K562 (cell line): ENCODE results near the gene SUCO. TPM values are rescaled to one million over a fixed set of nuclear protein-coding genes. Genes with fewer than 3 reads are reported as not detected.

Source experiments
- BRCA1 ChIP-seq, 2 experiments: fragments of 450-650 bp in 1 of 2; sonication (generic) in 1 of 2; formaldehyde crosslinking in 1 of 2; IDR thresholded peaks; 2 replicates each; pipeline versions ENCODE4 v1.5.0 to v1.6.1; 2017 to 2020; ENCODE audit warnings: mild to moderate bottlenecking in 1 of 2, missing genetic modification reagents in 1 of 2
- ETS2 ChIP-seq: IDR thresholded peaks from 2 replicates; pipeline ENCODE4 v1.6.1; 2016; ENCODE audit warnings: borderline replicate concordance, missing genetic modification characterization, mild to moderate bottlenecking, moderate library complexity, missing compliant biosample characterization; ENCODE audit not compliant: poor library complexity, severe bottlenecking
- GTF2F1 ChIP-seq: IDR thresholded peaks from 2 replicates; pipeline ENCODE4 v1.6.1; 2011; ENCODE audit warnings: low read depth, low read length, improper control_type of control experiment
- KHSRP ChIP-seq: fragments of 450-650 bp; IDR thresholded peaks from 2 replicates; pipeline ENCODE4 v1.6.1; 2017
- MCM5 ChIP-seq: fragments of 450-650 bp; IDR thresholded peaks from 2 replicates; pipeline ENCODE4 v1.6.1; 2016; ENCODE audit warnings: low read depth
- MGA ChIP-seq: fragments of 450-650 bp; IDR thresholded peaks from 2 replicates; pipeline ENCODE4 v1.6.1; 2016; ENCODE audit warnings: mild to moderate bottlenecking, moderate library complexity
- MTA3 ChIP-seq: fragments of 450-650 bp; formaldehyde crosslinking; IDR thresholded peaks from 2 replicates; pipeline ENCODE4 v1.6.1; 2017; ENCODE audit warnings: mild to moderate bottlenecking, borderline replicate concordance
- NR2C1 ChIP-seq, 2 experiments: fragments of 450-650 bp; IDR thresholded peaks; 2 replicates each; pipeline ENCODE4 v1.6.1; 2017; ENCODE audit warnings: mild to moderate bottlenecking in 2 of 2, antibody characterized with exemption in 1 of 2, inconsistent platforms in 1 of 2, missing compliant biosample characterization in 1 of 2, missing genetic modification characterization in 1 of 2
- PHF20 ChIP-seq: fragments of 450-650 bp; IDR thresholded peaks from 2 replicates; pipeline ENCODE4 v1.6.1; 2018; ENCODE audit not compliant: partially characterized antibody
- SMAD1 ChIP-seq: fragments of 150-350 bp; IDR thresholded peaks from 2 replicates; pipeline ENCODE4 v1.6.1; 2014; ENCODE audit warnings: low read length, low read depth; ENCODE audit not compliant: partially characterized antibody
- THAP7 ChIP-seq: fragments of 250-450 bp; sonication (Bioruptor Pico); IDR thresholded peaks from 2 replicates; pipeline ENCODE4 v1.5.0; 2021
- USF1 ChIP-seq: sonication (generic); formaldehyde crosslinking; IDR thresholded peaks from 2 replicates; pipeline ENCODE4 v1.9.0; 2022; ENCODE audit warnings: mild to moderate bottlenecking, missing genetic modification reagents
- ZNF324 ChIP-seq: fragments of 250-450 bp; sonication (Bioruptor Pico); IDR thresholded peaks from 2 replicates; pipeline ENCODE4 v1.4.0; 2020; ENCODE audit warnings: mild to moderate bottlenecking
- ZNF589 ChIP-seq: fragments of 200-800 bp; sonication (Bioruptor generic); IDR thresholded peaks from 2 replicates; pipeline ENCODE4 v1.6.1; 2016; ENCODE audit warnings: low read depth, missing genetic modification characterization, missing compliant biosample characterization
- polyA plus RNA-seq, 8 experiments: library from polyadenylated mRNA; depleted of rRNA in 4 of 8; stranded (reverse) in 5 of 8; unstranded in 3 of 8; fragments of >200 nt; fragmentation: Nextera tagmentation in 2 of 8; fragmentation: Illumina TruSeq in 1 of 8; extraction: Ambion mirVana in 2 of 8; extraction: Trizol in 1 of 8; gene quantifications; 2 replicates each; pipeline versions ENCODE4 v1.2.1 to v1.2.3, GENCODE V29; 2011 to 2014; ENCODE audit warnings: inconsistent platforms in 1 of 8, missing spikeins in 1 of 8
- total RNA-seq, 7 experiments: library from RNA; depleted of rRNA in 6 of 7; stranded (reverse); fragments of >200 nt in 6 of 7; fragmentation: Illumina TruSeq in 2 of 7; extraction: Trizol in 2 of 7; gene quantifications; 2 replicates each; pipeline versions ENCODE4 v1.2.1 to v1.2.3, GENCODE V29; 2011 to 2021; ENCODE audit warnings: low replicate concordance in 1 of 7

Gene SUCO
- total and polyA plus RNA-seq, 9 of the 15 experiments (the other 6 are each of a cell fraction or from before 2014, with no cell fraction given): 2.5 to 20.6 (median 14.3) TPM

GRCh38 chr1:172532183-172532699 lies 709 bp upstream of the SUCO start (continued):
- TF ChIP-seq ZNF589: 0 out of 2 replicates have a peak, but pooled peaks have one; percentile 59
- no peak for TF ChIP-seq PHF20
- TF ChIP-seq BRCA1 (IDR thresholded peaks at IDR 0.05): no peak
- TF ChIP-seq BRCA1 (CRISPR knock-in tag; IDR thresholded peaks at IDR 0.05): no peak
- no peak; the same call in 1 of the 2 replicates for TF ChIP-seq MGA
- TF ChIP-seq MCM5: no peak
- TF ChIP-seq MTA3: peak; percentile 65; the same call in 1 of the 2 replicates
- peak; percentile 73; the same call in 1 of the 2 replicates for TF ChIP-seq USF1 (CRISPR knock-in tag)
- peak; percentile 69 for TF ChIP-seq SMAD1
- TF ChIP-seq THAP7: no peak
- peak; percentile 49; the same call in 1 of the 2 replicates for TF ChIP-seq NR2C1 (IDR thresholded peaks at IDR 0.05)
- no peak for TF ChIP-seq NR2C1 (tag; IDR thresholded peaks at IDR 0.05)
- TF ChIP-seq ZNF324 (CRISPR knock-in tag): no peak
- no peak for TF ChIP-seq GTF2F1
- no peak for TF ChIP-seq KHSRP
- no peak for TF ChIP-seq ETS2 (tag)
